ENCODE data around the gene PTPRCAP.
"Not testable (repeated sequence)": the region's sequence is repeated elsewhere in the genome, so short reads cannot be mapped to it uniquely, and the experiment has no call there.

Gene PTPRCAP

GRCh38 chr11:67440229-67441097 lies 3.0 kb upstream of the PTPRCAP start:
- DNase-seq (ENCODE audit: low spot score): no peak

- no peak for DNase-seq (ENCODE audit: low spot score)
These were observed 2.1 kb upstream of the PTPRCAP start for GRCh38 chr11:67439321-67440228.

GRCh38 chr11:67438158-67438902 lies 848 bp upstream of the PTPRCAP start:
- no peak for DNase-seq (ENCODE audit: low spot score)

- no peak for DNase-seq (ENCODE audit: low spot score)
These were observed 301 bp upstream of the PTPRCAP start for GRCh38 chr11:67437809-67438157.

GRCh38 chr11:67436459-67437081 lies 912 bp downstream of the PTPRCAP start:
- DNase-seq (ENCODE audit: low spot score): no peak

- no peak for DNase-seq (ENCODE audit: low spot score)
These were observed 1.6 kb downstream of the PTPRCAP start for GRCh38 chr11:67435727-67436458.

- DNase-seq (ENCODE audit: low spot score): no peak
These were observed 2.3 kb downstream of the PTPRCAP start for GRCh38 chr11:67435031-67435726.

GRCh38 chr11:67434395-67434881 lies 3.0 kb downstream of the PTPRCAP start:
- DNase-seq (ENCODE audit: low spot score): no peak

GRCh38 chr11:67433536-67434394 lies 3.7 kb downstream of the PTPRCAP start:
- no peak for DNase-seq (ENCODE audit: low spot score)

GRCh38 chr11:67432655-67433349 lies 4.7 kb downstream of the PTPRCAP start:
- no peak for DNase-seq (ENCODE audit: low spot score)

GRCh38 chr11:67431346-67432249 lies 5.9 kb downstream of the PTPRCAP start:
- DNase-seq (ENCODE audit: low spot score): no peak

- DNase-seq (ENCODE audit: low spot score): no peak
These were observed 7.8 kb downstream of the PTPRCAP start for GRCh38 chr11:67429722-67430121.

GRCh38 chr11:67429038-67429668 lies 8.3 kb downstream of the PTPRCAP start:
- no peak for DNase-seq (ENCODE audit: low spot score)

- DNase-seq (ENCODE audit: low spot score): peak; percentile 99
These were observed 9.2 kb downstream of the PTPRCAP start, which contains the start of gene RPS6KB2 for GRCh38 chr11:67428052-67429001. Gene RPS6KB2, plus strand, starts transcription at chr11:67428494. Its CDS starts 52 bp downstream, at chr11:67428546.

GRCh38 chr11:67427364-67427859 lies 10.1 kb downstream of the PTPRCAP start:
- not testable (repeated sequence) for DNase-seq (ENCODE audit: low spot score)
